Activated CD8-positive, alpha-beta T cell treated with anti-CD3 and anti-CD28 coated beads for 36 hours (primary cell): Measurements from ENCODE around the gene DGKZ. TPM values are rescaled to one million over a fixed set of nuclear protein-coding genes. Genes with fewer than 3 reads are reported as not detected.

Experiments used
- ATAC-seq: fragments of 200-7000 bp; cut with Tn5 transposase; one replicate; pipeline ENCODE4 v1.10.0; 2021; ENCODE audit warnings: mild to moderate bottlenecking, moderate library complexity
- CTCF ChIA-PET: fragments of 350-600 bp; sonication (Branson Sonifier 250); formaldehyde crosslinking; loops from one replicate; lab custom pipeline; 2021; ENCODE audit warnings: antibody characterized with exemption; lab: Charles Lee
- POLR2A ChIA-PET: fragments of 350-600 bp; sonication (Branson Sonifier 250); formaldehyde crosslinking; loops from one replicate; lab custom pipeline; 2021; ENCODE audit warnings: antibody characterized with exemption; lab: Charles Lee
- DNase-seq: peaks from one replicate; pipeline ENCODE4 v3.0.0-alpha.2; 2020
- H3K27ac Mint-ChIP-seq: one replicate; pipeline ENCODE4 v1.8.0; 2021; ENCODE audit warnings: mild to moderate bottlenecking, mixed read lengths
- H3K27me3 Mint-ChIP-seq: one replicate; pipeline ENCODE4 v1.8.0; 2021; ENCODE audit warnings: mixed read lengths
- H3K36me3 Mint-ChIP-seq: one replicate; pipeline ENCODE4 v1.8.0; 2021; ENCODE audit warnings: low read depth, mixed read lengths
- H3K4me1 Mint-ChIP-seq: one replicate; pipeline ENCODE4 v1.8.0; 2021; ENCODE audit warnings: low read depth, mixed read lengths
- H3K4me3 Mint-ChIP-seq: one replicate; pipeline ENCODE4 v1.8.0; 2021; ENCODE audit warnings: mild to moderate bottlenecking, moderate library complexity, mixed read lengths
- H3K9me3 Mint-ChIP-seq: one replicate; pipeline ENCODE4 v1.8.0; 2021; ENCODE audit warnings: mixed read lengths
- CTCF ChIP-seq: fragments of 200-600 bp; IDR thresholded peaks from one replicate; pipeline ENCODE4 v1.8.0; 2022; ENCODE audit warnings: antibody characterized with exemption, mild to moderate bottlenecking
- intact Hi-C: fragments of 100-400 bp; cut with micrococcal nuclease; formaldehyde crosslinking; loops from one replicate; pipeline ENCODE4 v1.10.0; 2022
- total RNA-seq, 2 experiments: library from RNA; stranded (reverse); gene quantifications; one replicate each; pipeline ENCODE4 v1.2.3, GENCODE V29; 2021

Gene DGKZ
- total RNA-seq, 2 experiments from 2014 or later, result 94.4 to 94.9 TPM

- Mint-ChIP-seq H3K36me3 (peaks cover 18% of the 10 kb centered on the region), H3K4me1 (peaks cover 12% of the 10 kb centered on the region), H3K27me3 (no peaks in the 10 kb centered on the region), H3K4me3 (no peak overlapping the region), H3K27ac (no peak overlapping the region), H3K9me3 (no peaks in the 10 kb centered on the region)
- no peak for DNase-seq
- ChIA-PET POLR2A (interaction anchor here (0.6 kb wide), 1 partner anchor 192 kb away, joined by 3 read pairs; no protein-coding TSS in a partner anchor), CTCF (interaction anchor here (0.9 to 4.6 kb wide), 4 partner anchors 11 to 28 kb away, joined by 3 to 22 read pairs (median 6); no protein-coding TSS in a partner anchor)
- intact Hi-C loops, result no loop called here
- TF ChIP-seq CTCF, result no peak
- ATAC-seq, result no peak
These were observed 29.2 kb downstream of the DGKZ start for GRCh38 chr11:46376258-46377050.

GRCh38 chr11:46377290-46377689, 30.0 kb downstream of the DGKZ start:
- peaks cover 15% of the 10 kb centered on the region for H3K4me1 Mint-ChIP-seq
- no peak for TF ChIP-seq CTCF
- no peak overlapping the region for H3K27ac Mint-ChIP-seq
- CTCF ChIA-PET, result interaction anchor here (0.7 to 4.6 kb wide), 5 partner anchors 9 to 31 kb away, joined by 3 to 22 read pairs (median 6); no protein-coding TSS in a partner anchor
- intact Hi-C loops, result no loop called here
- H3K9me3 Mint-ChIP-seq, result no peaks in the 10 kb centered on the region
- peaks cover 18% of the 10 kb centered on the region for H3K36me3 Mint-ChIP-seq
- no peak overlapping the region for H3K4me3 Mint-ChIP-seq
- H3K27me3 Mint-ChIP-seq, result peaks cover 3% of the 10 kb centered on the region
- ATAC-seq, result no peak
- POLR2A ChIA-PET, result interaction anchor here (0.6 to 1.3 kb wide), 4 partner anchors 10 to 216 kb away, joined by 3 read pairs; no protein-coding TSS in a partner anchor
- no peak for DNase-seq

GRCh38 chr11:46377831-46378230, 30.6 kb downstream of the DGKZ start:
- Mint-ChIP-seq H3K4me1 (peaks cover 15% of the 10 kb centered on the region), H3K27ac (no peak overlapping the region), H3K9me3 (no peaks in the 10 kb centered on the region), H3K36me3 (peaks cover 18% of the 10 kb centered on the region), H3K4me3 (no peak overlapping the region), H3K27me3 (peaks cover 3% of the 10 kb centered on the region)
- CTCF ChIA-PET, result interaction anchor here (0.7 to 4.6 kb wide), 4 partner anchors 9 to 32 kb away, joined by 3 to 22 read pairs (median 8); no protein-coding TSS in a partner anchor
- no peak for DNase-seq
- TF ChIP-seq CTCF, result no peak
- POLR2A ChIA-PET, result interaction anchor here (0.9 to 1.3 kb wide), 5 partner anchors 9 to 215 kb away, joined by 3 read pairs; no protein-coding TSS in a partner anchor
- ATAC-seq, result no peak
- intact Hi-C loops, result no loop called here

- Mint-ChIP-seq H3K9me3 (no peaks in the 10 kb centered on the region), H3K4me1 (peaks cover 15% of the 10 kb centered on the region), H3K27me3 (peaks cover 3% of the 10 kb centered on the region), H3K36me3 (peaks cover 18% of the 10 kb centered on the region), H3K4me3 (no peak overlapping the region), H3K27ac (no peak overlapping the region)
- ChIA-PET CTCF (interaction anchor here (1.5 to 4.6 kb wide), 3 partner anchors 10 to 27 kb away, joined by 6 to 22 read pairs (median 9); no protein-coding TSS in a partner anchor), POLR2A (interaction anchor here (0.7 to 1.3 kb wide), 6 partner anchors 9 to 215 kb away, joined by 3 read pairs; no protein-coding TSS in a partner anchor)
- ATAC-seq (no peak), DNase-seq (no peak)
- no peak for TF ChIP-seq CTCF
- intact Hi-C loops, result no loop called here
These were observed 31.0 kb downstream of the DGKZ start for GRCh38 chr11:46378296-46378695.
